Mesothelial cell of epicardium (in vitro differentiated cells): ENCODE results near the gene ARL15. TPM values are rescaled to one million over a fixed set of nuclear protein-coding genes. Genes with fewer than 3 reads are reported as not detected.

Source experiments
- DNase-seq, 2 experiments: peaks; one replicate each; pipeline ENCODE4 v3.0.0; 2021; ENCODE audit warnings: low spot score in 2 of 2; ENCODE audit not compliant: unreplicated experiment in 2 of 2
- H3K27ac Mint-ChIP-seq: 2 replicates; pipeline ENCODE4 v1.8.0; 2021; ENCODE audit warnings: mixed read lengths
- H3K27me3 Mint-ChIP-seq: 2 replicates; pipeline ENCODE4 v1.8.0; 2021; ENCODE audit warnings: low read depth, mixed read lengths
- H3K36me3 Mint-ChIP-seq: 2 replicates; pipeline ENCODE4 v1.8.0; 2021; ENCODE audit warnings: mixed read lengths
- H3K4me1 Mint-ChIP-seq: 2 replicates; pipeline ENCODE4 v1.8.0; 2021; ENCODE audit warnings: mixed read lengths
- H3K4me3 Mint-ChIP-seq: 2 replicates; pipeline ENCODE4 v1.8.0; 2021; ENCODE audit warnings: mild to moderate bottlenecking, moderate library complexity, mixed read lengths
- H3K9me3 Mint-ChIP-seq: 2 replicates; pipeline ENCODE4 v1.8.0; 2021; ENCODE audit warnings: mixed read lengths
- total RNA-seq: library from RNA; stranded (reverse); gene quantifications from 3 replicates; pipeline ENCODE4 v1.2.1, GENCODE V29; 2021
- TF ChIP-seq, protein P1 (sequence below): fragments of 200-600 bp; sonication (generic); IDR thresholded peaks from one replicate; pipeline ENCODE4 v1.5.0; 2021; ENCODE audit warnings: antibody characterized with exemption; ENCODE audit not compliant: unreplicated experiment

The ARL15 gene
- total RNA-seq, 1 donor from 2014 or later: 24.8 TPM

DNA sequence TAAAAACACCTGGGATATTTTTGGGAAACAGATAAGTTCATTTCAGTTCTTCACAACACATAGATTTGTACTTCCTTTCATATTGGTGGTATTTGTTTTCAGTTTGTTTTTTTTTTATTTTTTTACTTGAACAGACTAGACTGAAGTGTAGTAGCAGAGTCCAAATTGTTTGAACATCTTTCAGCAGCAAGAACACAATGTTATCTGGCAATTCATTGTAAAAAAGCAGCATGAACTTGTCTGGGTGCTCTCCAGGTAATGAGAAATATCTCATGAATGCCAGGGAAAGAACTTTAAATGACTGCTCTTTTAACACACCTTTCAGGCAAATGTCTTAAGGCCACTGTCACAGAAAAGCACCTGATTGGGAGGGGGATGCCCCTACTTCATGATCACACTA lies 113.4 kb downstream of the ARL15 start:
- peaks cover 7% of the 10 kb centered on the region for H3K36me3 Mint-ChIP-seq
- no peak overlapping the region for H3K27ac Mint-ChIP-seq
- H3K4me3 Mint-ChIP-seq: no peak overlapping the region
- H3K27me3 Mint-ChIP-seq: no peaks in the 10 kb centered on the region
- no peak for DNase-seq
- peaks cover 2% of the 10 kb centered on the region for H3K4me1 Mint-ChIP-seq
- peaks cover 16% of the 10 kb centered on the region for H3K9me3 Mint-ChIP-seq
- TF ChIP-seq, protein P1, sequence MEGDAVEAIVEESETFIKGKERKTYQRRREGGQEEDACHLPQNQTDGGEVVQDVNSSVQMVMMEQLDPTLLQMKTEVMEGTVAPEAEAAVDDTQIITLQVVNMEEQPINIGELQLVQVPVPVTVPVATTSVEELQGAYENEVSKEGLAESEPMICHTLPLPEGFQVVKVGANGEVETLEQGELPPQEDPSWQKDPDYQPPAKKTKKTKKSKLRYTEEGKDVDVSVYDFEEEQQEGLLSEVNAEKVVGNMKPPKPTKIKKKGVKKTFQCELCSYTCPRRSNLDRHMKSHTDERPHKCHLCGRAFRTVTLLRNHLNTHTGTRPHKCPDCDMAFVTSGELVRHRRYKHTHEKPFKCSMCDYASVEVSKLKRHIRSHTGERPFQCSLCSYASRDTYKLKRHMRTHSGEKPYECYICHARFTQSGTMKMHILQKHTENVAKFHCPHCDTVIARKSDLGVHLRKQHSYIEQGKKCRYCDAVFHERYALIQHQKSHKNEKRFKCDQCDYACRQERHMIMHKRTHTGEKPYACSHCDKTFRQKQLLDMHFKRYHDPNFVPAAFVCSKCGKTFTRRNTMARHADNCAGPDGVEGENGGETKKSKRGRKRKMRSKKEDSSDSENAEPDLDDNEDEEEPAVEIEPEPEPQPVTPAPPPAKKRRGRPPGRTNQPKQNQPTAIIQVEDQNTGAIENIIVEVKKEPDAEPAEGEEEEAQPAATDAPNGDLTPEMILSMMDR: no peak

DNA sequence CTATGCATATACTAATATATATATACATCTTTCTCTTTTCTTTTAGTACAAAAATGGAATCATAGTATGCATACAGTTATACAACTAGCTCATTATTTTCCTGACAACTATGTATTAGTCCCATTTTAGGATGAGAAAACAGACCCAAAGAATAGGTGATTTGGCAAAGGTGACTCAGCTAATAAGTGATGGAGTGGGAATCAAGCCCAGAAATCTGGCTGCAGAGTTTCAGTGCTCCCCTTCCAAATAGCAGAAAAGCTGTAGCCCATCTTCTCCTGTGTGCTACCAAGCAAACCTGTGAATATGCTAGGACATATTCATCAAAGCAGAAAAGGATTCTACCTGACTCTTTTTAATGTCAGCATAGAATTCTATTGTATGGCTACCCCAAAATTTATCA lies 114.7 kb downstream of the ARL15 start:
- Mint-ChIP-seq H3K27ac (no peak overlapping the region), H3K4me1 (peaks cover 2% of the 10 kb centered on the region), H3K36me3 (peaks cover 1% of the 10 kb centered on the region), H3K4me3 (no peak overlapping the region), H3K27me3 (no peaks in the 10 kb centered on the region), H3K9me3 (peaks cover 6% of the 10 kb centered on the region)
- TF ChIP-seq, protein P1: no peak
- DNase-seq: no peak

DNA sequence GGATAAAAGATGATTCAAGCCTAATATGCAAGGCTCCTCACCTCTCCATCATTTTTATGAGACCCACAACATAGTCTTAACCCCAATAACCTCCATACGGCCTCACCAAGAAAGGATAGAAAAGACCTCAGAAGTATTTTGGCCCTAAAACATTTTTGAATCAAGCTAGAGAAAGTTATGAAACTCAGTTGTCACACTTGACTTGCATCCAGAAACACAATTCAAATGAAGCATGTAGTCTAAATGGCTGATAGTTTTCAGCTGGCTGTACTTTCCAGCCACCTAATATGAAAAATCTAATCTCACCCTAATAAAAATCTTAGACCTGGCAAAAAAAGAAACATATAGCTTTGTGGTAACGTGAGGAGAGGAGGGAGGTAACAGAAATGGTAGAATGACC lies 116.1 kb downstream of the ARL15 start:
- H3K4me3 Mint-ChIP-seq: no peak overlapping the region
- peaks cover 2% of the 10 kb centered on the region for H3K4me1 Mint-ChIP-seq
- TF ChIP-seq, protein P1: no peak
- no peak for DNase-seq
- no peaks in the 10 kb centered on the region for H3K9me3 Mint-ChIP-seq
- no peaks in the 10 kb centered on the region for H3K36me3 Mint-ChIP-seq
- H3K27ac Mint-ChIP-seq: no peak overlapping the region
- no peaks in the 10 kb centered on the region for H3K27me3 Mint-ChIP-seq

- no peak for DNase-seq
- H3K27ac Mint-ChIP-seq: no peak overlapping the region
- TF ChIP-seq, protein P1: no peak
Observed at GRCh38 chr5:54187694-54188093, 122.7 kb downstream of the ARL15 start.

DNA sequence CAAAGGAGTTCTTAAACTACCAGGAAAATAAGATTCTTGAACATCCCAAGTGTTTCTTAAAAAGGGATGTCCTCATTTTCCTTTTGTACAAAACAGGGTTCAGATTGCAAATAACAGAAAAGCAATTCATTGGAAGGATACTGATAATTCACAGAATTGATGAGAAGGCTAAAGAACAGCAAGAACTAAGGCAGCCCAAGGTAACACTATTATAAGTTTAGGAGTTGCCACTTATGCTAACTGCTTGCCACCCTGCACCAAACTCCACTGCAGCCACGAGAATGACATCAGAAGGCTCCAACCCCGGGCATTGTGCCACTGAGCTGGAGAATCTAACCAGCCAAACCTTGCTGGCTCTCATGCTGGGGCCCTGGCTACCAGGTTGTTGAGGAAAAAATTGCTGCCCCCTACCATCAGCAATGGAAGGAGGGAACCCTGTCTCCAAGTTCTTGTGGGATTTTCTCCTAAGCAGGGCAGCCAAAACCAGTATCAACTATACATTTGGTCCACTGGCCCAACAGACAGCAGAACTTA lies 123.4 kb downstream of the ARL15 start:
- no peaks in the 10 kb centered on the region for H3K36me3 Mint-ChIP-seq
- H3K9me3 Mint-ChIP-seq: no peaks in the 10 kb centered on the region
- DNase-seq: no peak
- no peaks in the 10 kb centered on the region for H3K27me3 Mint-ChIP-seq
- no peak overlapping the region for H3K27ac Mint-ChIP-seq
- H3K4me1 Mint-ChIP-seq: peaks cover 9% of the 10 kb centered on the region
- TF ChIP-seq, protein P1: no peak
- H3K4me3 Mint-ChIP-seq: no peak overlapping the region

More at GRCh38 chr5:54187694-54188093, 122.7 kb downstream of the ARL15 start:
- Mint-ChIP-seq H3K36me3 (no peaks in the 10 kb centered on the region), H3K27me3 (no peaks in the 10 kb centered on the region), H3K4me3 (no peak overlapping the region), H3K4me1 (peaks cover 9% of the 10 kb centered on the region), H3K9me3 (no peaks in the 10 kb centered on the region)

DNA sequence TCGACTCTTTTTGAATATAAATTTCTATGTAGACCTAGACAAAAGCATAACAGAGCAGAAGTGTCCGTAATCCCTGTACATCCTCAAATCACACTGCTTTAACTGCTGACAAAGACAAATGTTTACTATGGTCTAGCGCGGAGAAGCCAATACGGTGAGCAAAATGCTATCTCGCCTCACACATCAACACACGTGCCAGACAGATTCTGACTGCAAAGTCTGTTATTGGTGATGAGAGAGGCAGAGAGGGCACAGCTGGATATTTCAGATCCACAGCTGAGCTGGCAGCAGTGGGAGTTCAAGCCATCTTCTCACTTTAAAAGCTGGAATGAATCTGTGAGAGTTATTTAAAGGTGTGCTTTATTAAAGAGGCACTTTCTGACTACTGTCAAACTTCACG lies 124.3 kb downstream of the ARL15 start:
- H3K27ac Mint-ChIP-seq: no peak overlapping the region
- TF ChIP-seq, protein P1: no peak
- no peaks in the 10 kb centered on the region for H3K27me3 Mint-ChIP-seq
- no peak overlapping the region for H3K4me3 Mint-ChIP-seq
- peaks cover 3% of the 10 kb centered on the region for H3K36me3 Mint-ChIP-seq
- H3K9me3 Mint-ChIP-seq: peaks cover 3% of the 10 kb centered on the region
- DNase-seq: no peak
- peaks cover 13% of the 10 kb centered on the region for H3K4me1 Mint-ChIP-seq
